Stimulated activated CD4-positive, alpha-beta T cell treated with anti-CD3 and anti-CD28 coated beads, Interleukin-12 subunit alpha, Interleukin-12 subunit beta, amount 100 ng/mL, for 24 hours (primary cell): Measurements from ENCODE around the gene REG3G.
"Not testable (repeated sequence)": the region's sequence is repeated elsewhere in the genome, so short reads cannot be mapped to it uniquely, and the experiment has no call there.

Experiments used
- DNase-seq, 2 experiments: peaks; one replicate each; pipeline ENCODE4 v3.0.0-alpha.2; 2020; ENCODE audit warnings: low read depth in 2 of 2

REG3G gene

DNA sequence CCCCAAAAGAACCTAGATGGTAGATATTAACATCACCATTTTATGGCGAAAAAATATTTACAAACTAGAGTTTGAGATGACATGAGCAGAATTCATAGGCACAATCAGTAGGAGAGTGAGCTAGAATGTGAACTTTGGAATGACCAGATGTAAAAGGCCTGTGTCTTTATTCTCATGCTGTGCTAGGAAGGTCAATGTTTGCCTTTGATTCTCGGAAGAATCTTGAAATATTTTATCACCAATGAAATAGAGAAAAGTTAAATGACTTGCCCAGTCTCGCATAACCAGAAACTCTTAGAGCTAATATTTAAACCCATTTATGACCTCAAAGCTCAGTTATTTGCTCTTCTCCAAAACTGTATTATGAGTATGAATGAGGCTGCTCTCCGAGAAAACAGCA lies 9.2 kb upstream of the REG3G start:
- DNase-seq: no peak

DNA sequence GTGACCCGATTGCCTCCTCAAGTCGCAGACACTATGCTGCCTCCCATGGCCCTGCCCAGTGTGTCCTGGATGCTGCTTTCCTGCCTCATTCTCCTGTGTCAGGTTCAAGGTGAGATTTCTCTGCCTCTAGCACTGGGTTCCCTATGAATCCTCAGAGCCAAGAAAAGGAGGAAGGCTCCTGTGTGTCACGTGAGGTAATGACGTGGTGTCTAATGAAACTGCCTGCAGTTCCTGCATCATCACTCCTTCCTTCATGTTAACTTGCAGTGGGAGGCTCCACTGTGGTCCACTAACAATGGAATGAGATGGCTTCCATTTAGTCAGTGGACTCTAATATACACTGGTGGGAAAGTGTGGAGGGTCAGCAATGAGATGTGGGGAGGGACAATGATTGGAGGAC lies 559 bp downstream of the REG3G start:
- no peak for DNase-seq

DNA sequence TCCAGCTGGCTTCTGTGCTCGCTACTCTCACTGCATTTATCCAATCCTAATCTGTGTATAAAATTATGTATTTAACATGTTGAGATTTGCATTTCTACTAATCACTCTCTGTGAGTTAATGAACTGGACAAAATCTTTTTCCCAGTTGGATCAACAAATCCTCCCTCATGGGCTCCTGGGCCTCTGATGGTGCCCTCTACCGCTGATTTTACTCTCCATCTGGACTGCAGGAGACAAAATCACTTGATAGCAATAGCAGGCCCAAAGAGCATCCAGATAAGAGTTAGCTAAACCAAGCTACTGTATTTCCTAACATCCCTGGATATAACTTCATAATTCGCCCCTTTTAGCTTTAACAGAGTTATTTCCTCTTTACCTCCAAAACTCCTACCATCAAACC lies 14.4 kb downstream of the REG3G start:
- no peak for DNase-seq

DNA sequence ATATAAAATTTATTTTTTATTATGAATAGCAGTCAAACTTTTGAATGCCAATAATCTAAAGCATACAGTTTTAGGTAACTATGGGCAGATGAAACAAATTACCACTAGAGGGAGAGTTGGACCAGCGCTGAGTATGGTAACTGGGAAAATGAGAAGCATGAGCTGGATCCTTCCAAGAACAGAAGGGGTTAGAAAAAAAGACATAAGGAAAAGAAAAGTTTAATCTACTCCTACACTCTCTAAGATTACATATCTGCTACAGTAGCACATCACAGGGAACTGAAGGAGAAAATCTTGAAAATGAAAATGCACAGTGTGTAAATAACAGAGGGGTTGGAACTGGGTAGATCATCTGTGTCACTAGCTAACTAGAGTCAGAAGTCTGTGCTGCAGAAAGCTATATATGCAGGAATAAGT lies 15.5 kb downstream of the REG3G start:
- no peak for DNase-seq

DNA sequence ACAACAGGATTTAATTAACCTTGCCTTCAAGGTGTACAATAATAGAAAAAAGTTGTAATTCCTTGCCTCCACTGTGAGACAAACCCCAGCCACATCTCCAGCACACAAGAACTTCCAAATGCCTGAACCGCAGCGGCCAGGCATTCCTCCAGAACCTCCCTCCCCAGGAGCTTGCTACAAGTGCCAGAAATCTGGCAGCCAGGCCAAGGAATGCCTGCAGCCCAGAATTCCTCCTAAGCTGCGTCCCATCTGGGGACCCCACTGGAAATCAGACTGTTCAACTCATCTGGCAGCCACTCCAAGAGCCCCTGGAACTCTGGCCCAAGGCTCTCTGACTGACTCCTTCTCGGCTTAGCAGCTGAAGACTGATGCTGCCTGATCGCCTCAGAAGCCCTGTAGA lies 28.0 kb downstream of the REG3G start:
- not testable (repeated sequence) for DNase-seq

DNA sequence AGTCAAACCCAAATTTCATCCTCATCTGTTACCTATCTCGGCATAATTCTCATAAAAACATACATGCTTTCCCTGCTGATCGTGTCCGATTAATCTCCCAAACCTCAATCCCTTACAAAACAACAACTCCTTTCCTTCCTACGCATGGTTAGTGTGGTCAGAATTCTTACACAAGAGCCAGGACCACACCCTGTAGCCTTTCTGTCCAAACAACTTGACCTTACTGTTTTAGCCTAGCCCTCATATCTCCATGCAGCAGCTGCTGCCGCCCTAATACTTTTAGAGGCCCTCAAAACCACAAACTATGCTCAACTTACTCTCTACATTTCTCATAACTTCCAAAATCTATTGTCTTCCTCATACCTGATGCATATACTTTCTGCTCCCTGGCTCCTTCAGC lies 29.3 kb downstream of the REG3G start:
- not testable (repeated sequence) for DNase-seq

DNA sequence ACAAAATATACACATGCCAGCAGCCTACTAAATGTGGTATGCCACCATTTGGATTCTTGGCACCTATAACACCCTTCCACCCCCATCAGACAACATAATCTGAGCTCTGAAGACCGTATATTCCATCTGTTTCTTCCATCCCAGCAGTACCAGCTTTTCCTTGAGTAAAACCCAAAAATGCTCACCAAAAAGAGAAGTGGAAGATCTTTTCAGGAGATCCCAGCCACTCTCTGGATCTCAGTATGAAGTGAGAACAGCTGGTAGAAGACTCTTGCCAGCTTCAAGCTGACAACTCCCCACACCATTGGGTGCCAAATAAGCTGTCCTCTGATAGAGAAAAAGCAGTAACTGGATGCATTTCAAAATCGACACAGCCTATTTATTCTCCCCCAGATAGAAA lies 39.7 kb downstream of the REG3G start:
- DNase-seq: no peak

DNA sequence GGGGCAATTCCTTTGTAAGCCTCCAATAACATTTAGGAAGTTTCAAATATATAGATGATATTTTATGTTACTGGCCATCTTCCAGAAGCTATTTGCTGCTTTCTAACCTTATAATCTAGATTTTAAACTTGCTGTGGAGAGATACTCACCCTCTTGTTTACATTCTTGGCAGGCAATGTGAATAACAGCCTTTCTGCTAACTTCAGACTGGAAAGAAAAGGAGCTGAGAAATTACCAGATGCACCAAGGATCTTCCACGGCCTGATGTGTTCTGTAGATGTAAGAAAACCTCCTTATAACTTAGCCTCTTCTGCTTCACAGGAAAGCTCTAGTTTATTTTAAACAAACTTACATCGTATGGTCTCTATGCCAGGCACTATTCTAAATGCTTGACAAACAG lies 45.6 kb downstream of the REG3G start:
- DNase-seq: no peak
